Neural cell (in vitro differentiated cells): ENCODE measurements around the gene CIBAR2. TPM values are rescaled to one million over a fixed set of nuclear protein-coding genes. Genes with fewer than 3 reads are reported as not detected.

Experiments
- H2AFZ ChIP-seq: fragments of 200-600, 300-800 bp; sonication (generic), shearing (Covaris generic); 2 replicates; pipeline ENCODE4 v1.6.0; 2014; ENCODE audit warnings: low read depth, mild to moderate bottlenecking, antibody characterized with exemption, low read length, moderate library complexity
- H3F3A ChIP-seq: fragments of 200-600 bp; shearing (Covaris generic); 2 replicates; pipeline ENCODE4 v1.6.1; 2016; ENCODE audit warnings: mild to moderate bottlenecking, moderate library complexity, mixed read lengths, antibody characterized with exemption, low read length; ENCODE audit not compliant: insufficient read depth, poor library complexity, severe bottlenecking
- H3K27ac ChIP-seq: fragments of 200-600, 300-800 bp; sonication (generic), shearing (Covaris generic); 2 replicates; pipeline ENCODE4 v1.5.1; 2014; ENCODE audit warnings: mild to moderate bottlenecking, low read length, moderate library complexity
- H3K27me3 ChIP-seq: fragments of 300-800, 200-600 bp; sonication (generic), shearing (Covaris generic); 2 replicates; pipeline ENCODE4 v1.6.0; 2014; ENCODE audit warnings: mild to moderate bottlenecking, low read depth, low read length, moderate library complexity; ENCODE audit not compliant: insufficient read depth
- H3K36me3 ChIP-seq: fragments of 300-800, 200-600 bp; sonication (generic), shearing (Covaris generic); 2 replicates; pipeline ENCODE4 v1.5.1; 2014; ENCODE audit warnings: mild to moderate bottlenecking, antibody characterized with exemption, low read length, moderate library complexity; ENCODE audit not compliant: insufficient read depth
- H3K4me2 ChIP-seq: fragments of 300-800, 200-600 bp; sonication (generic), shearing (Covaris generic); 2 replicates; pipeline ENCODE4 v1.6.0; 2014; ENCODE audit warnings: mild to moderate bottlenecking, low read length
- H3K4me3 ChIP-seq: fragments of 300-800, 200-600 bp; sonication (generic), shearing (Covaris generic); 2 replicates; pipeline ENCODE4 v1.5.1; 2014; ENCODE audit warnings: mild to moderate bottlenecking, low read length, moderate library complexity
- H3K79me2 ChIP-seq: fragments of 200-600 bp; shearing (Covaris generic); replicated peaks from 2 replicates; pipeline ENCODE4 v1.6.0; 2014; ENCODE audit warnings: mild to moderate bottlenecking, low read length, moderate library complexity; ENCODE audit not compliant: insufficient read depth
- H3K9ac ChIP-seq: fragments of 300-800, 200-600 bp; sonication (generic), shearing (Covaris generic); 2 replicates; pipeline ENCODE4 v1.6.1; 2016; ENCODE audit warnings: mild to moderate bottlenecking, low read length, mixed read lengths
- H3K9me2 ChIP-seq: fragments of 200-600 bp; shearing (Covaris generic); 2 replicates; pipeline ENCODE4 v1.6.1; 2016; ENCODE audit warnings: mild to moderate bottlenecking, low read length, mixed read lengths; ENCODE audit not compliant: insufficient read depth
- H3K9me3 ChIP-seq: fragments of 200-600, 300-800 bp; sonication (generic), shearing (Covaris generic); 2 replicates; pipeline ENCODE4 v1.6.1; 2016; ENCODE audit warnings: mild to moderate bottlenecking, mixed run types, low read length, moderate library complexity, mixed read lengths
- H4K20me1 ChIP-seq: fragments of 200-600 bp; shearing (Covaris generic); 2 replicates; pipeline ENCODE4 v1.6.1; 2016; ENCODE audit warnings: mild to moderate bottlenecking, mixed run types; ENCODE audit not compliant: insufficient read depth
- EP300 ChIP-seq: fragments of 450-650 bp; conservative IDR thresholded peaks from 2 replicates; pipeline ENCODE4 v1.6.1; 2014; ENCODE audit warnings: antibody characterized with exemption, mild to moderate bottlenecking, moderate library complexity; ENCODE audit not compliant: poor library complexity, severe bottlenecking
- EZH2 ChIP-seq: fragments of 200-600, 300-800 bp; shearing (Covaris generic), sonication (generic); IDR thresholded peaks from 2 replicates; pipeline ENCODE4 v1.6.1; 2014; ENCODE audit warnings: antibody characterized with exemption, low read length, borderline replicate concordance, mild to moderate bottlenecking; ENCODE audit not compliant: insufficient read depth, poor library complexity, severe bottlenecking
- MXI1 ChIP-seq: fragments of 450-650 bp; conservative IDR thresholded peaks from 2 replicates; pipeline ENCODE4 v1.6.1; 2014; ENCODE audit warnings: antibody characterized with exemption, mild to moderate bottlenecking; ENCODE audit not compliant: poor library complexity, severe bottlenecking
- POLR2AphosphoS5 ChIP-seq: IDR thresholded peaks from 2 replicates; pipeline ENCODE4 v1.6.1; 2012
- RAD21 ChIP-seq: fragments of 450-650 bp; conservative IDR thresholded peaks from 2 replicates; pipeline ENCODE4 v1.6.1; 2014; ENCODE audit warnings: antibody characterized with exemption, mild to moderate bottlenecking, moderate library complexity
- SMC3 ChIP-seq: fragments of 450-650 bp; conservative IDR thresholded peaks from 2 replicates; pipeline ENCODE4 v1.6.1; 2014; ENCODE audit warnings: antibody characterized with exemption, mild to moderate bottlenecking, moderate library complexity; ENCODE audit not compliant: poor library complexity
- TAF1 ChIP-seq: IDR thresholded peaks from 2 replicates; pipeline ENCODE4 v1.6.1; 2012; ENCODE audit warnings: low read depth
- polyA plus RNA-seq: library from polyadenylated mRNA; depleted of rRNA; stranded (reverse); fragments of >200 nt; gene quantifications from 2 replicates; pipeline ENCODE4 v1.2.3, GENCODE V29; 2014
- TF ChIP-seq, protein P1 (sequence below): IDR thresholded peaks from 2 replicates; pipeline ENCODE4 v1.6.1; 2012; ENCODE audit warnings: borderline replicate concordance
- TF ChIP-seq, protein P2 (sequence below): fragments of 450-650 bp; IDR thresholded peaks from 2 replicates; pipeline ENCODE4 v1.5.1; 2014; ENCODE audit warnings: antibody characterized with exemption, mild to moderate bottlenecking, moderate library complexity; ENCODE audit not compliant: poor library complexity, severe bottlenecking

The CIBAR2 gene
- polyA plus RNA-seq, 1 donor from 2014 or later, result not detected

DNA sequence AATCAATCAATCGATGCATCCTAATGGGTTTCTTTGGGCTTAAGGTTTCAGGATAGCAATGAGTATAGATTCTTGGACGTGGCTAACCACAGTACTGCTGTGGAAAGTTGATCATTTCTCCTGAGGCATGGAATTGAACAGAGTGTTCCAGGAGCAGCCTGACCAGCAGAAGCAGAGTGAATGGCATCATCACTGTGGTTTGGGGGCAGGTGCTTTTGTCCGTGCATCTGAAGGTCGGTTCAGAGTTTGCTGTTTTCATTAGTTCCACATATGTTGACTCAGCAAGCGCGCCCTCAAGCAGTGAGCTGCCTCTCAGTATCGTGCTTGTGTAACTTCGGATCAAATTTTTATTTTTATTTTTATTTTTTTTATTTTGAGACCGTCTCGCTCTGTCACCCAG is 59.7 kb downstream of the CIBAR2 start:
- no peak overlapping the region for H3K27ac ChIP-seq
- no peaks in the 10 kb centered on the region for H3F3A ChIP-seq
- no peaks in the 10 kb centered on the region for H3K36me3 ChIP-seq
- H4K20me1 ChIP-seq, result no peaks in the 10 kb centered on the region
- H3K9me3 ChIP-seq, result peaks cover 6% of the 10 kb centered on the region
- H3K27me3 ChIP-seq, result no peaks in the 10 kb centered on the region
- no peaks in the 10 kb centered on the region for H3K9me2 ChIP-seq
- H3K79me2 ChIP-seq, result no peaks in the 10 kb centered on the region
- H3K4me2 ChIP-seq, result no peak overlapping the region
- H3K4me3 ChIP-seq, result no peak overlapping the region
- no peak for TF ChIP-seq EP300
- TF ChIP-seq MXI1, result no peak
- TF ChIP-seq, protein P1, sequence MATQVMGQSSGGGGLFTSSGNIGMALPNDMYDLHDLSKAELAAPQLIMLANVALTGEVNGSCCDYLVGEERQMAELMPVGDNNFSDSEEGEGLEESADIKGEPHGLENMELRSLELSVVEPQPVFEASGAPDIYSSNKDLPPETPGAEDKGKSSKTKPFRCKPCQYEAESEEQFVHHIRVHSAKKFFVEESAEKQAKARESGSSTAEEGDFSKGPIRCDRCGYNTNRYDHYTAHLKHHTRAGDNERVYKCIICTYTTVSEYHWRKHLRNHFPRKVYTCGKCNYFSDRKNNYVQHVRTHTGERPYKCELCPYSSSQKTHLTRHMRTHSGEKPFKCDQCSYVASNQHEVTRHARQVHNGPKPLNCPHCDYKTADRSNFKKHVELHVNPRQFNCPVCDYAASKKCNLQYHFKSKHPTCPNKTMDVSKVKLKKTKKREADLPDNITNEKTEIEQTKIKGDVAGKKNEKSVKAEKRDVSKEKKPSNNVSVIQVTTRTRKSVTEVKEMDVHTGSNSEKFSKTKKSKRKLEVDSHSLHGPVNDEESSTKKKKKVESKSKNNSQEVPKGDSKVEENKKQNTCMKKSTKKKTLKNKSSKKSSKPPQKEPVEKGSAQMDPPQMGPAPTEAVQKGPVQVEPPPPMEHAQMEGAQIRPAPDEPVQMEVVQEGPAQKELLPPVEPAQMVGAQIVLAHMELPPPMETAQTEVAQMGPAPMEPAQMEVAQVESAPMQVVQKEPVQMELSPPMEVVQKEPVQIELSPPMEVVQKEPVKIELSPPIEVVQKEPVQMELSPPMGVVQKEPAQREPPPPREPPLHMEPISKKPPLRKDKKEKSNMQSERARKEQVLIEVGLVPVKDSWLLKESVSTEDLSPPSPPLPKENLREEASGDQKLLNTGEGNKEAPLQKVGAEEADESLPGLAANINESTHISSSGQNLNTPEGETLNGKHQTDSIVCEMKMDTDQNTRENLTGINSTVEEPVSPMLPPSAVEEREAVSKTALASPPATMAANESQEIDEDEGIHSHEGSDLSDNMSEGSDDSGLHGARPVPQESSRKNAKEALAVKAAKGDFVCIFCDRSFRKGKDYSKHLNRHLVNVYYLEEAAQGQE, result no peak
- no peak for TF ChIP-seq TAF1
- TF ChIP-seq, protein P2, sequence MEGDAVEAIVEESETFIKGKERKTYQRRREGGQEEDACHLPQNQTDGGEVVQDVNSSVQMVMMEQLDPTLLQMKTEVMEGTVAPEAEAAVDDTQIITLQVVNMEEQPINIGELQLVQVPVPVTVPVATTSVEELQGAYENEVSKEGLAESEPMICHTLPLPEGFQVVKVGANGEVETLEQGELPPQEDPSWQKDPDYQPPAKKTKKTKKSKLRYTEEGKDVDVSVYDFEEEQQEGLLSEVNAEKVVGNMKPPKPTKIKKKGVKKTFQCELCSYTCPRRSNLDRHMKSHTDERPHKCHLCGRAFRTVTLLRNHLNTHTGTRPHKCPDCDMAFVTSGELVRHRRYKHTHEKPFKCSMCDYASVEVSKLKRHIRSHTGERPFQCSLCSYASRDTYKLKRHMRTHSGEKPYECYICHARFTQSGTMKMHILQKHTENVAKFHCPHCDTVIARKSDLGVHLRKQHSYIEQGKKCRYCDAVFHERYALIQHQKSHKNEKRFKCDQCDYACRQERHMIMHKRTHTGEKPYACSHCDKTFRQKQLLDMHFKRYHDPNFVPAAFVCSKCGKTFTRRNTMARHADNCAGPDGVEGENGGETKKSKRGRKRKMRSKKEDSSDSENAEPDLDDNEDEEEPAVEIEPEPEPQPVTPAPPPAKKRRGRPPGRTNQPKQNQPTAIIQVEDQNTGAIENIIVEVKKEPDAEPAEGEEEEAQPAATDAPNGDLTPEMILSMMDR, result no peak
- TF ChIP-seq POLR2AphosphoS5, result no peak
- TF ChIP-seq SMC3, result no peak
- TF ChIP-seq EZH2, result no peak
- TF ChIP-seq RAD21, result no peak
- no peak overlapping the region for H3K9ac ChIP-seq
- H2AFZ ChIP-seq, result no peak overlapping the region

DNA sequence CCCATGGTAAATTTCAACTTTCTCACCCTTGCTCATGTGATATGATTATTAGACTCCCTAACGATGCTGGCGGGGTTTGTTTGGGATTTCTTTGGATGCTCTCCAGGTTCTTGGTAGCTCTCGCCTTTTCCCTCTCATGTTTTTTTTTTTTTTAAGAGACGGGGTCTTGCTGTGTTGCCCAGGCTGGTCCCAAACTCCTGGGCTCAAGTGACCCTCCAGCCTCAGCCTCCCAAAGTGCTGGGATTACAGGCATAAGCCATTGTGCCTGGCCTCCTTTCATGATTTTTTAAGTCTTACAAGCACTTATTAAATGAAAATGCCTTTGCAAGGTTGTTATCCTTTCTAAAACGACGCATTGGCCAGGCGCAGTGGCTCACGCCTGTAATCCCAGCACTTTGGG is 60.6 kb downstream of the CIBAR2 start:
- no peaks in the 10 kb centered on the region for H4K20me1 ChIP-seq
- no peak overlapping the region for H3K9ac ChIP-seq
- H3K79me2 ChIP-seq, result no peaks in the 10 kb centered on the region

More for the DNA sequence above, 60.6 kb downstream of the CIBAR2 start:
- no peak for TF ChIP-seq SMC3
- no peak for TF ChIP-seq TAF1
- TF ChIP-seq POLR2AphosphoS5, result no peak
- TF ChIP-seq, protein P2, result no peak
- TF ChIP-seq, protein P1, result no peak
- no peak for TF ChIP-seq EZH2
- TF ChIP-seq EP300, result no peak
- no peak for TF ChIP-seq RAD21
- TF ChIP-seq MXI1, result no peak
- Histone ChIP-seq H3F3A (no peaks in the 10 kb centered on the region), H2AFZ (no peak overlapping the region), H3K27me3 (no peaks in the 10 kb centered on the region), H3K9me2 (no peaks in the 10 kb centered on the region), H3K27ac (no peak overlapping the region), H3K9me3 (peaks cover 6% of the 10 kb centered on the region), H3K4me2 (no peak overlapping the region), H3K4me3 (no peak overlapping the region), H3K36me3 (no peaks in the 10 kb centered on the region)
